Smooth muscle cell (in vitro differentiated cells): ENCODE results near the gene EPSTI1. TPM values are rescaled to one million over a fixed set of nuclear protein-coding genes. Genes with fewer than 3 reads are reported as not detected.

Source experiments
- DNase-seq: peaks from one replicate; lab custom pipeline; 2025; ENCODE audit not compliant: unreplicated experiment; lab: John Stamatoyannopoulos, UW
- H2AFZ ChIP-seq: fragments of 200-600 bp; sonication (generic); 2 replicates; pipeline ENCODE4 v1.6.0; 2016; ENCODE audit warnings: antibody characterized with exemption, low read depth, mild to moderate bottlenecking
- H3F3A ChIP-seq: fragments of 200-600 bp; sonication (generic); 2 replicates; pipeline ENCODE4 v1.6.0; 2017; ENCODE audit warnings: antibody characterized with exemption, low read depth
- H3K27ac ChIP-seq: fragments of 200-600 bp; sonication (generic); 2 replicates; pipeline ENCODE4 v1.5.1; 2016; ENCODE audit warnings: low read depth, mild to moderate bottlenecking
- H3K27me3 ChIP-seq: fragments of 200-600 bp; sonication (generic); 2 replicates; pipeline ENCODE4 v1.6.1; 2016; ENCODE audit warnings: low read depth, mild to moderate bottlenecking
- H3K36me3 ChIP-seq: fragments of 200-600 bp; sonication (generic); 2 replicates; pipeline ENCODE4 v1.5.1; 2016; ENCODE audit warnings: low read depth
- H3K4me1 ChIP-seq: fragments of 200-600 bp; sonication (generic); 2 replicates; pipeline ENCODE4 v1.5.1; 2016; ENCODE audit warnings: low read depth
- H3K4me2 ChIP-seq: fragments of 200-600 bp; sonication (generic); 2 replicates; pipeline ENCODE4 v1.6.0; 2016; ENCODE audit warnings: mild to moderate bottlenecking
- H3K4me3 ChIP-seq: fragments of 200-600 bp; sonication (generic); 2 replicates; pipeline ENCODE4 v1.5.1; 2016; ENCODE audit warnings: mild to moderate bottlenecking
- H3K79me2 ChIP-seq: fragments of 200-600 bp; sonication (generic); 2 replicates; pipeline ENCODE4 v1.6.0; 2016; ENCODE audit warnings: low read depth, mild to moderate bottlenecking
- H3K9ac ChIP-seq: fragments of 200-600 bp; sonication (generic); 2 replicates; pipeline ENCODE4 v1.6.0; 2016; ENCODE audit warnings: low read depth
- H3K9me3 ChIP-seq: fragments of 200-600 bp; sonication (generic); replicated peaks from 2 replicates; pipeline ENCODE4 v1.5.1; 2016; ENCODE audit warnings: low read depth
- H4K20me1 ChIP-seq: fragments of 200-600 bp; sonication (generic); 2 replicates; pipeline ENCODE4 v1.6.0; 2016; ENCODE audit warnings: low read depth
- WGBS: methylation state at CpG from one replicate; pipeline ENCODE4 v1.1.7; 2016; ENCODE audit warnings: low lambda C conversion rate; 5-methylcytosine and 5-hydroxymethylcytosine counted together
- polyA plus RNA-seq: library from polyadenylated mRNA; unstranded; fragments of >200 nt; fragmentation: Nextera tagmentation; extraction: Ambion mirVana; gene quantifications from 2 replicates; pipeline ENCODE4 v1.2.1, GENCODE V29; 2016
- total RNA-seq: library from RNA; depleted of rRNA; stranded (reverse); fragments of >200 nt; gene quantifications from 2 replicates; pipeline ENCODE4 v1.2.3, GENCODE V29; 2014
- TF ChIP-seq, protein P1 (sequence below): fragments of 200-600 bp; sonication (generic); IDR thresholded peaks from 2 replicates; pipeline ENCODE4 v1.5.1; 2017; ENCODE audit warnings: borderline replicate concordance, mild to moderate bottlenecking, antibody characterized with exemption; ENCODE audit not compliant: insufficient read depth, poor library complexity, severe bottlenecking

The EPSTI1 gene
- total and polyA plus RNA-seq, 2 experiments from 2014 or later = 2.4 to 3.3 TPM

DNA sequence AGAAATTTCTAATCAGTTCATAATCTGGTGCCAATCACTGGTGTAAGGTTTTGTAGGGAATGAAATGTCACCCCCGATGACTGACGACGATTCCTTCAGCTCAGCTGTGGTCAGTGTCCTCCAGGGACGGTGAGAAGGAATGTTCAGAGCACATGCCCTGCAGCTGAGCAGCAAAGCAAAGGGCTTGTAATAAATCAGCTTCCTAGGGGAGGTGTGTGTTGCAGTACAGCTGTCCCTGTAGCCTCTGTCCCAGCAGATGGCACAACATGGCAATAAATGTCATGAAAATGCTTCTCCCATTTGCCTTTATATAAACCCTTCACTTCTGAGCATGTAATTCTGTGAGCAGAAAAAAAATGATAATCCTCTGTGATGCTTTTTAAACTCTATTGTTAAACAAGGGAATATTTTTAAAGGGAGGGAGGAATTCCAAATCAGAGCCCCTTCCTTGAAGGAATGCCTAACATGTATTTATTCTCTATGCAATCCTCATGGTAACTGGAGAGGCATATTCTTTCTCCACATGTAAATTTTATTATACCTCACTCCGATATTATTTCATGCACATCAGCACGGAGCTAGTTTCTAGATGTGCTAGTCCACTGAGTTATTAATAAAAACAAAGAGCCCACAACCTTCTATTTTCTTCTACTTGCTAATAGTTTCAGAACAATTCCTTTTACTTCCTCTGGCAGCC is 108.1 kb downstream of the EPSTI1 start:
- Histone ChIP-seq H2AFZ (no peak overlapping the region), H3K4me3 (no peak overlapping the region), H3K9me3 (no peaks in the 10 kb centered on the region), H3K27me3 (no peaks in the 10 kb centered on the region), H3K9ac (no peak overlapping the region), H4K20me1 (no peaks in the 10 kb centered on the region), H3K79me2 (no peaks in the 10 kb centered on the region), H3F3A (no peaks in the 10 kb centered on the region), H3K27ac (no peak overlapping the region), H3K36me3 (no peaks in the 10 kb centered on the region), H3K4me1 (no peaks in the 10 kb centered on the region), H3K4me2 (peak overlapping the region; percentile 61)
- 39% methylated on average over 6 of the region's 6 CpGs for WGBS
- TF ChIP-seq, protein P1, sequence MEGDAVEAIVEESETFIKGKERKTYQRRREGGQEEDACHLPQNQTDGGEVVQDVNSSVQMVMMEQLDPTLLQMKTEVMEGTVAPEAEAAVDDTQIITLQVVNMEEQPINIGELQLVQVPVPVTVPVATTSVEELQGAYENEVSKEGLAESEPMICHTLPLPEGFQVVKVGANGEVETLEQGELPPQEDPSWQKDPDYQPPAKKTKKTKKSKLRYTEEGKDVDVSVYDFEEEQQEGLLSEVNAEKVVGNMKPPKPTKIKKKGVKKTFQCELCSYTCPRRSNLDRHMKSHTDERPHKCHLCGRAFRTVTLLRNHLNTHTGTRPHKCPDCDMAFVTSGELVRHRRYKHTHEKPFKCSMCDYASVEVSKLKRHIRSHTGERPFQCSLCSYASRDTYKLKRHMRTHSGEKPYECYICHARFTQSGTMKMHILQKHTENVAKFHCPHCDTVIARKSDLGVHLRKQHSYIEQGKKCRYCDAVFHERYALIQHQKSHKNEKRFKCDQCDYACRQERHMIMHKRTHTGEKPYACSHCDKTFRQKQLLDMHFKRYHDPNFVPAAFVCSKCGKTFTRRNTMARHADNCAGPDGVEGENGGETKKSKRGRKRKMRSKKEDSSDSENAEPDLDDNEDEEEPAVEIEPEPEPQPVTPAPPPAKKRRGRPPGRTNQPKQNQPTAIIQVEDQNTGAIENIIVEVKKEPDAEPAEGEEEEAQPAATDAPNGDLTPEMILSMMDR = no peak
- DNase-seq = no peak

DNA sequence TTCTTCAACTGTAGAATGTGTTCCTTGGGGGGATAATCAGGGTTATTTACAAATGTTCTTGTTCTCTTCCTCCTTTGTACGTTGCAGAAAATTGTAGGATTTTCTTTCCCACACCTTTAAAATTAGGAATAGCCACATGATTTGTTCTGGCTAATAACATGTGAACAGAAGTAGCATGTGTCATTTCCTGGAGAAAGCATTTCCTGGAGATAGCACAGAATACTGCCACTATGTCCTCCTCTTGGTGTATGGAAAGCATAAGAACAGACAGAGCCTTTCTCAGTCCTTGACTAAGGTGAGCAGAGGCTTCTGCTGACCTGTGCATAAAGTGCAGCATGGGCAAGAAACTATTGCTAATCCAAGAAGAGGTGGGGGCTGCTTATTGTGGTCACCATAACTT is 108.9 kb downstream of the EPSTI1 start:
- H3F3A ChIP-seq = no peaks in the 10 kb centered on the region
- H3K9me3 ChIP-seq = no peaks in the 10 kb centered on the region
- H3K4me1 ChIP-seq = no peaks in the 10 kb centered on the region
- H3K27ac ChIP-seq = no peak overlapping the region
- 24% methylated on average over 1 of the region's 1 CpG for WGBS
- H3K27me3 ChIP-seq = no peaks in the 10 kb centered on the region
- no peak overlapping the region for H3K9ac ChIP-seq
- H4K20me1 ChIP-seq = no peaks in the 10 kb centered on the region
- no peaks in the 10 kb centered on the region for H3K79me2 ChIP-seq
- no peak overlapping the region for H2AFZ ChIP-seq
- H3K4me2 ChIP-seq = peak overlapping the region; percentile 61
- H3K36me3 ChIP-seq = no peaks in the 10 kb centered on the region
- DNase-seq = no peak
- TF ChIP-seq, protein P1 = no peak
- H3K4me3 ChIP-seq = no peak overlapping the region

DNA sequence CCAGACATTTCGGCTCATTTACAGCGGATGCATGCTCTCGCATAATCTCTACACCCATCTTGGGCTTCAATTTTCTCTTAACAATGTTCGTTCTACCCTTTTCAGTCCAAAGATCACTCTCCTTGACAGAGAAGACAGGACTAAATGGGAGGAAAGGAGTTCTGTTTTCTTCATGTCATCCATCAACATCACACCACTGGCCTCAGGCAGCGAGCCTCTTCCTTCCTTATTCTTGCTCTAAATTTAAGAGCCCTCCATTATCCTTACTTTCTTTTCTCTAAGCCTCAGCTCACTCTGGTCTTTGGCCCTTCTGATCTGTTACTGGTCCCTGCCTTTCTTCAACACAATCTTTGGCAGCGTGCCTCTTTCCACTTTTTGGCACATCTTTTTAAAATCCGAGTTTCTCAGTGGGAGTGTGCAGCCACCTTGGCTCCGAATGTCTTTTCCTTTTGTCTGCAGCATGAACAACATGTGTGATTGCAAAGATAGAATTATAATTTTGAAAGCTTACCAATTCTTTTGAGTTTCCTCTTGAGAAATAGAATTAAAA is 111.9 kb downstream of the EPSTI1 start:
- no peaks in the 10 kb centered on the region for H3K79me2 ChIP-seq
- no peak overlapping the region for H3K4me3 ChIP-seq
- no peak overlapping the region for H3K9ac ChIP-seq
- H3K27ac ChIP-seq = no peak overlapping the region
- no peaks in the 10 kb centered on the region for H3K27me3 ChIP-seq
- H3K9me3 ChIP-seq = no peaks in the 10 kb centered on the region
- 49% methylated on average over 8 of the region's 8 CpGs for WGBS
- H2AFZ ChIP-seq = peak overlapping the region; percentile 54
- TF ChIP-seq, protein P1 = no peak
- H3K4me2 ChIP-seq = peak overlapping the region; percentile 13
- no peak for DNase-seq
- no peaks in the 10 kb centered on the region for H4K20me1 ChIP-seq
- H3F3A ChIP-seq = peaks cover 7% of the 10 kb centered on the region
- H3K4me1 ChIP-seq = peaks cover 14% of the 10 kb centered on the region
- H3K36me3 ChIP-seq = no peaks in the 10 kb centered on the region

DNA sequence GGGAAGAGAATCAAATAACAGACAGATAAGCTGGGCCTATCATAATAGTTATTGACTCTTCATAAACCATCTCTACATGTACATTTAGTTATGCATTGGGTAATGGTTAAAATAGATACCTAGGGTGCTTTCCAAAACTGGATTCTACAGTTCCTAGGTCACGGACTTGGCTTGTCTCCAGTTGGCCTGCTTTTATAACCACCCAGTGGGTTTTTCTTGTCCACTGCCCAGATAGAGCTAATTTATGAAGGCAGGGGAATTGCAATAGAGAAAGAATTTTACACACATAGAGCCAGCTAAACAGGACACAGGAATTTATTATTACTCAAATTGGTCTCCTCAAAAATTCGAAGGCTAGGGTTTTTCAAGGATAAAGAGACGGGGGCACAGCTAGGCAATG is 113.3 kb downstream of the EPSTI1 start:
- Histone ChIP-seq H3K4me3 (no peak overlapping the region), H3K27ac (no peak overlapping the region), H2AFZ (no peak overlapping the region), H3K79me2 (no peaks in the 10 kb centered on the region), H3K9ac (no peak overlapping the region), H3K36me3 (no peaks in the 10 kb centered on the region), H3K9me3 (no peaks in the 10 kb centered on the region), H3K4me2 (no peak overlapping the region), H3F3A (peaks cover 7% of the 10 kb centered on the region), H4K20me1 (no peaks in the 10 kb centered on the region), H3K27me3 (no peaks in the 10 kb centered on the region), H3K4me1 (peaks cover 14% of the 10 kb centered on the region)
- 95% methylated on average over 3 of the region's 3 CpGs for WGBS
- TF ChIP-seq, protein P1 = no peak
- DNase-seq = no peak
